ENCODE results near the gene CEP192. TPM values are rescaled to one million over a fixed set of nuclear protein-coding genes. Genes with fewer than 3 reads are reported as not detected.
"Not testable (repeated sequence)": the region's sequence is repeated elsewhere in the genome, so short reads cannot be mapped to it uniquely, and the experiment has no call there.

The CEP192 gene
- total RNA-seq, 1 donor from 2014 or later, result 58.7 TPM

GRCh38 chr18:13076886-13077285 lies 85.7 kb downstream of the CEP192 start:
- H3F3A ChIP-seq (ENCODE audit: low read depth), result no peaks in the 10 kb centered on the region
- peaks cover 30% of the 10 kb centered on the region for H3K9me3 Mint-ChIP-seq
- H3K27me3 Mint-ChIP-seq (ENCODE audit: insufficient read depth, low read depth), result peaks cover 4% of the 10 kb centered on the region
- H3K27ac ChIP-seq, result no peak overlapping the region
- no peak overlapping the region for H3K4me3 Mint-ChIP-seq
- no peak for TF ChIP-seq EZH2phosphoT487 (IDR thresholded peaks at IDR 0.05)
- no peak for TF ChIP-seq EZH2 (IDR thresholded peaks at IDR 0.05)
- TF ChIP-seq CTCF (IDR thresholded peaks at IDR 0.05), result no peak
- peaks cover 57% of the 10 kb centered on the region for H3K36me3 Mint-ChIP-seq
- no peak overlapping the region for H3K4me3 ChIP-seq
- no peaks in the 10 kb centered on the region for H3K4me1 Mint-ChIP-seq
- no peak overlapping the region for H3K9ac ChIP-seq
- no peak overlapping the region for H3K4me2 ChIP-seq
- H3K27ac Mint-ChIP-seq, result no peak overlapping the region
- no peaks in the 10 kb centered on the region for H4K20me1 ChIP-seq (ENCODE audit: low read depth)
- no peaks in the 10 kb centered on the region for H3K4me1 ChIP-seq
- no peak for DNase-seq (ENCODE audit: low spot score)
- no peak overlapping the region for H2AFZ ChIP-seq (replicated peaks)
- H3K79me2 ChIP-seq (ENCODE audit: low read depth), result no peaks in the 10 kb centered on the region
- peaks cover 3% of the 10 kb centered on the region for H3K36me3 ChIP-seq
- no peaks in the 10 kb centered on the region for H3K27me3 ChIP-seq
- no peaks in the 10 kb centered on the region for H3K9me3 ChIP-seq (ENCODE audit: low read depth)

GRCh38 chr18:13077473-13077872 lies 86.3 kb downstream of the CEP192 start:
- Histone ChIP-seq H4K20me1 (ENCODE audit: low read depth) (no peaks in the 10 kb centered on the region), H3F3A (ENCODE audit: low read depth) (no peaks in the 10 kb centered on the region), H2AFZ (replicated peaks) (no peak overlapping the region), H3K9ac (no peak overlapping the region), H3K9me3 (ENCODE audit: low read depth) (no peaks in the 10 kb centered on the region), H3K27ac (no peak overlapping the region), H3K4me2 (no peak overlapping the region), H3K4me1 (no peaks in the 10 kb centered on the region), H3K27me3 (no peaks in the 10 kb centered on the region), H3K79me2 (ENCODE audit: low read depth) (no peaks in the 10 kb centered on the region), H3K4me3 (no peak overlapping the region), H3K36me3 (no peaks in the 10 kb centered on the region)
- Mint-ChIP-seq H3K4me1 (no peaks in the 10 kb centered on the region), H3K27me3 (ENCODE audit: insufficient read depth, low read depth) (peaks cover 4% of the 10 kb centered on the region), H3K9me3 (peaks cover 36% of the 10 kb centered on the region), H3K36me3 (peaks cover 61% of the 10 kb centered on the region), H3K27ac (no peak overlapping the region), H3K4me3 (no peak overlapping the region)
- no peak for DNase-seq (ENCODE audit: low spot score)
- no peak for TF ChIP-seq EZH2 (IDR thresholded peaks at IDR 0.05)

GRCh38 chr18:13078065-13078464 lies 86.9 kb downstream of the CEP192 start:
- Mint-ChIP-seq H3K36me3 (peaks cover 62% of the 10 kb centered on the region), H3K9me3 (peaks cover 39% of the 10 kb centered on the region)
- not testable (repeated sequence) for H3K36me3 ChIP-seq; H3K27ac ChIP-seq; H3K27me3 ChIP-seq; H3K27ac Mint-ChIP-seq; H3K9me3 ChIP-seq (ENCODE audit: low read depth); H3F3A ChIP-seq (ENCODE audit: low read depth); H4K20me1 ChIP-seq (ENCODE audit: low read depth); H3K4me1 Mint-ChIP-seq; H2AFZ ChIP-seq (replicated peaks); H3K4me3 ChIP-seq; DNase-seq (ENCODE audit: low spot score); H3K9ac ChIP-seq; H3K4me2 ChIP-seq; H3K27me3 Mint-ChIP-seq (ENCODE audit: insufficient read depth, low read depth); H3K79me2 ChIP-seq (ENCODE audit: low read depth); H3K4me3 Mint-ChIP-seq; H3K4me1 ChIP-seq

- H3K27me3 ChIP-seq, result no peaks in the 10 kb centered on the region
- no peaks in the 10 kb centered on the region for H3K4me1 ChIP-seq
- H3K9ac ChIP-seq, result no peak overlapping the region
- TF ChIP-seq EZH2 (IDR thresholded peaks at IDR 0.05) (no peak), EZH2phosphoT487 (IDR thresholded peaks at IDR 0.05) (no peak), CTCF (IDR thresholded peaks at IDR 0.05) (no peak)
- no peak overlapping the region for H3K27ac ChIP-seq
- no peak overlapping the region for H3K4me2 ChIP-seq
- H3K79me2 ChIP-seq (ENCODE audit: low read depth), result no peaks in the 10 kb centered on the region
- no peak overlapping the region for H3K4me3 ChIP-seq
- H4K20me1 ChIP-seq (ENCODE audit: low read depth), result no peaks in the 10 kb centered on the region
- no peak overlapping the region for H3K27ac Mint-ChIP-seq
- H3K9me3 Mint-ChIP-seq, result peaks cover 33% of the 10 kb centered on the region
- H3K36me3 ChIP-seq, result no peaks in the 10 kb centered on the region
- H2AFZ ChIP-seq (replicated peaks), result no peak overlapping the region
- no peaks in the 10 kb centered on the region for H3K27me3 Mint-ChIP-seq (ENCODE audit: insufficient read depth, low read depth)
- no peaks in the 10 kb centered on the region for H3K4me1 Mint-ChIP-seq
- DNase-seq (ENCODE audit: low spot score), result no peak
- H3K4me3 Mint-ChIP-seq, result no peak overlapping the region
- no peaks in the 10 kb centered on the region for H3F3A ChIP-seq (ENCODE audit: low read depth)
- H3K9me3 ChIP-seq (ENCODE audit: low read depth), result no peaks in the 10 kb centered on the region
- H3K36me3 Mint-ChIP-seq, result peaks cover 52% of the 10 kb centered on the region
Observed at GRCh38 chr18:13086906-13087305, 95.7 kb downstream of the CEP192 start.
